K562 (cell line): ENCODE results near the gene RPS6KA2. TPM values are rescaled to one million over a fixed set of nuclear protein-coding genes. Genes with fewer than 3 reads are reported as not detected.

ENCODE experiments used
- ADNP ChIP-seq: fragments of 200-800 bp; sonication (Bioruptor generic); IDR thresholded peaks from 2 replicates; pipeline ENCODE4 v1.6.1; 2016; ENCODE audit warnings: missing genetic modification characterization, missing compliant biosample characterization
- BRF2 ChIP-seq: IDR thresholded peaks from 3 replicates; pipeline ENCODE4 v1.6.1; 2011; ENCODE audit warnings: borderline replicate concordance, mild to moderate bottlenecking; ENCODE audit not compliant: insufficient read length, insufficient read depth
- GABPB2 ChIP-seq: fragments of 250-450 bp; sonication (Bioruptor Pico); conservative IDR thresholded peaks from 2 replicates; pipeline ENCODE4 v1.5.1; 2021; ENCODE audit warnings: mild to moderate bottlenecking
- HMGN3 ChIP-seq: IDR thresholded peaks from 2 replicates; pipeline ENCODE4 v1.6.1; 2011; ENCODE audit warnings: borderline replicate concordance, low read depth, mild to moderate bottlenecking, mixed read lengths, low read length; ENCODE audit not compliant: insufficient read length; ENCODE audit errors: extremely low read depth
- ILF3 ChIP-seq: fragments of 450-650 bp; IDR thresholded peaks from 2 replicates; pipeline ENCODE4 v1.6.1; 2018; ENCODE audit warnings: antibody characterized with exemption, mild to moderate bottlenecking, moderate library complexity, borderline replicate concordance
- JUND ChIP-seq, 2 experiments: IDR thresholded peaks; 2 replicates in 1 of 2; 3 replicates in 1 of 2; pipeline ENCODE4 v1.6.1; 2011; ENCODE audit warnings: borderline replicate concordance in 2 of 2, low read depth in 2 of 2, low read length in 2 of 2, improper control_type of control experiment in 1 of 2, missing biosample characterization in 1 of 2, missing genetic modification characterization in 1 of 2, missing genetic modification reagents in 1 of 2
- KDM2B ChIP-seq: fragments of 250-450 bp; sonication (Bioruptor Pico); IDR thresholded peaks from 2 replicates; pipeline ENCODE4 v1.8.0; 2021; ENCODE audit warnings: mild to moderate bottlenecking, moderate library complexity
- RBBP5 ChIP-seq: fragments of 200-600 bp; sonication (generic); IDR thresholded peaks from 2 replicates; pipeline ENCODE4 v1.6.1; 2012; ENCODE audit warnings: borderline replicate concordance, mild to moderate bottlenecking, low read length, control low read depth, inconsistent platforms; ENCODE audit not compliant: insufficient read depth, poor library complexity, severe bottlenecking
- SOX6 ChIP-seq: fragments of 450-650 bp; IDR thresholded peaks from 2 replicates; pipeline ENCODE4 v1.6.1; 2014; ENCODE audit warnings: mild to moderate bottlenecking
- SPI1 ChIP-seq: IDR thresholded peaks from 2 replicates; pipeline ENCODE4 v1.6.1; 2011; ENCODE audit warnings: low read depth, low read length, control low read depth, borderline replicate concordance
- TFAP4 ChIP-seq: sonication (generic); formaldehyde crosslinking; IDR thresholded peaks from 2 replicates; pipeline ENCODE4 v1.8.0; 2022; ENCODE audit warnings: missing genetic modification reagents, mild to moderate bottlenecking, moderate library complexity, borderline replicate concordance
- THRA ChIP-seq: fragments of 450-650 bp; IDR thresholded peaks from 2 replicates; pipeline ENCODE4 v1.6.1; 2017; ENCODE audit warnings: mild to moderate bottlenecking, moderate library complexity
- TSHZ1 ChIP-seq: fragments of 250-450 bp; sonication (Bioruptor Pico); IDR thresholded peaks from 2 replicates; pipeline ENCODE4 v1.4.0; 2020; ENCODE audit warnings: mild to moderate bottlenecking, moderate library complexity
- XRCC5 ChIP-seq: fragments of 200-400 bp; formaldehyde crosslinking; IDR thresholded peaks from 2 replicates; pipeline ENCODE4 v1.6.1; 2017; ENCODE audit warnings: low read depth, mild to moderate bottlenecking, low read length
- ZNF174 ChIP-seq: fragments of 250-450 bp; sonication (Bioruptor Pico); IDR thresholded peaks from 2 replicates; pipeline ENCODE4 v1.4.0; 2020; ENCODE audit warnings: mild to moderate bottlenecking
- ZNF184 ChIP-seq: sonication (generic); formaldehyde crosslinking; IDR thresholded peaks from 2 replicates; pipeline ENCODE4 v1.5.0; 2020; ENCODE audit warnings: missing genetic modification reagents
- ZNF436 ChIP-seq: fragments of 250-450, 450-650 bp; sonication (Bioruptor Pico); formaldehyde crosslinking; IDR thresholded peaks from 2 replicates; pipeline ENCODE4 v1.7.0; 2020; ENCODE audit warnings: mild to moderate bottlenecking
- ZNF77 ChIP-seq: fragments of 250-450 bp; sonication (Bioruptor Pico); IDR thresholded peaks from 2 replicates; pipeline ENCODE4 v1.5.0; 2020
- polyA plus RNA-seq, 8 experiments: library from polyadenylated mRNA; depleted of rRNA in 4 of 8; stranded (reverse) in 5 of 8; unstranded in 3 of 8; fragments of >200 nt; fragmentation: Nextera tagmentation in 2 of 8; fragmentation: Illumina TruSeq in 1 of 8; extraction: Ambion mirVana in 2 of 8; extraction: Trizol in 1 of 8; gene quantifications; 2 replicates each; pipeline versions ENCODE4 v1.2.1 to v1.2.3, GENCODE V29; 2011 to 2014; ENCODE audit warnings: inconsistent platforms in 1 of 8, missing spikeins in 1 of 8
- total RNA-seq, 7 experiments: library from RNA; depleted of rRNA in 6 of 7; stranded (reverse); fragments of >200 nt in 6 of 7; fragmentation: Illumina TruSeq in 2 of 7; extraction: Trizol in 2 of 7; gene quantifications; 2 replicates each; pipeline versions ENCODE4 v1.2.1 to v1.2.3, GENCODE V29; 2011 to 2021; ENCODE audit warnings: low replicate concordance in 1 of 7

The RPS6KA2 gene
- total and polyA plus RNA-seq, 9 of the 15 experiments (the other 6 are each of a cell fraction or from before 2014, with no cell fraction given), result 0.29 to 1.00 (median 0.53) TPM

- TF ChIP-seq HMGN3 (peak; percentile 50), ZNF174 (CRISPR knock-in tag) (no peak), RBBP5 (no peak), GABPB2 (CRISPR knock-in tag) (no peak), SOX6 (no peak), BRF2 (no peak), JUND (IDR thresholded peaks at IDR 0.05; ENCODE audit: borderline replicate concordance, low read depth, low read length) (no peak), JUND (tag; IDR thresholded peaks at IDR 0.05; ENCODE audit: borderline replicate concordance, low read depth, low read length) (no peak), ZNF77 (no peak), XRCC5 (no peak), ILF3 (no peak), ZNF184 (CRISPR knock-in tag) (no peak), SPI1 (peak; percentile 26; the same call in 1 of the 2 replicates), THRA (no peak), TFAP4 (peak; percentile 74), ZNF436 (CRISPR knock-in tag) (no peak), ADNP (tag) (no peak), TSHZ1 (no peak), KDM2B (peak; percentile 63)
Observed at GRCh38 chr6:166627033-166627874, at the start of gene RPS6KA2 (continued).
